ENCODE data around the gene PRSS50.

The PRSS50 gene

DNA sequence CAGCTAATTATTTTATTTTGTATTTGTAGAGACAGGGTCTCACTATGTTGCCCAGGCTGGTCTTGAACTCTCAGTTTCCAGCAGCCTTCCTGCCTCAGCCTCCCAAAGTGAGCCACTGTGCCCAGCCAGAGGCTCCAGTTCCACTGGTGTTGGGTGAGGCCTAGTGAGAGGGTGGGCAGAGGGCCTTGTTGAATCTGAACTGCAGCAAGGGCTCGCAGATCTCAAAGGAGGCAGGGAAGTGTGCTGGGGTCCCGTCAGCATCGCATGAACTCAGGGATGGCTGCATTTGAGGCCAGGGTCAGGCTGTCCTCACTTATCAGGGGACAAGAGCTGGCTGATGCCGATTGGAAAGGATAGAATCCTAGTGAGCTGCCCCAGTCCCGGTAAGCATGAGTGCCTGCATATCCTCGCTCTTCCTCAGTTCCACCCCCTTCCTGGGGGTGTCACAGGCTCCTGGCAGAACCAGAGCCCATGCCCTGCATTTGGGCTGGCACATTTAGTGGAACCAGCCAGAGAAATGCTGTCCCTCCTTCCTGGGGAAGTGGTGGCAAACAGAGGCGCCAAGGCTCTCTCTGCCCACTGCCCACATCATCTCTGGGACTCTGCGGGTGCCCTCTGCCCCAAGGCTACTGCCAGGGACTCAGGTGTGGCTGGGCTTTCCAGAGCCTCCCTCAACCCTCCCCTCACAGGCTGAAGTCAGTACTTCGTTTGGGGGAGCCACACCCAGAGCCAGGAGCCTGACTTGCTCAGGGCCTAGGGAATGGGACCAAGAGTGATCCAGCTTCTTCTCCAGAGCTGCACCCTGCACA is 48.3 kb downstream of the PRSS50 start:
- no peak for DNase-seq

- no peak for DNase-seq
Measured at GRCh38 chr3:46668591-46668990, 49.1 kb downstream of the PRSS50 start.

DNA sequence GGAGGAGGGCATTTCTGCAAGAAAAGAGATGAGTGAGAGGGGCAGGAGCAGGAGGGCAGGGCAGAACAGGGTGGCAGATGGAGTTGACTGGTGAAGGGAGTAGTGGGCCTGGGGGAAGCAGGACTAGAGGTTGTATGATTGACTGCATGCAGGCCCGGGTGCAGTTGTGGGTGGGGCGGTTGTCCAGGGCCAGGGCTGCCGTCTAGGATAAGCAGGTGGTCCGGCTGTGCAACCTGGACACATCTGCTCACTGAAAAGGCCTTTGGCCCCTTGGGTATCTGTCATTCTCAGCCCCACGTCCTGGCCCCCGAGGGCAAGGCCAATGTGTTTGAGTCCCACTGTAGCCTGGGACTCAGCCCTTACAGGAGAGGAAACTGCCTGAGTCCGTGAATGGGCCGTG is 49.6 kb downstream of the PRSS50 start:
- no peak for DNase-seq

DNA sequence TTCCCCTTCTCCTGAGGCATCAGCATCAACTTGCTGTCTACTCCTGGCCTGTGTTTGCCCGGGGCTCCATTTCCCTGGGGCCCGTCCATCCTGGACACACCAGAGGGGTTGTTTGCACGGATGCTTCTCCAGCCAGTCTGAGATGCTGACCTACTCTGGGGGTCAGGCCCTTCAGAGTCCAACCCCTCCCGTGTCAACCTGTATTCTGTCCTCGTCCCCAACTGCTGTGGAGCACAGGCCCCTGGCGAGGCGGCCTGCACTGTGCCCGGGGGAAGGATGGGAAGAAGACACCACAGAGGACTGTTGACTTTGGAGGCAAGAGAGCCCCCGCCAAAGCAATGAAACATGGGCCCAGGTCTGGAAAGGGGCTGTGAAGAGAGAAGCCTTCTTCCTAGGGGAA is 50.0 kb downstream of the PRSS50 start:
- DNase-seq: no peak

DNA sequence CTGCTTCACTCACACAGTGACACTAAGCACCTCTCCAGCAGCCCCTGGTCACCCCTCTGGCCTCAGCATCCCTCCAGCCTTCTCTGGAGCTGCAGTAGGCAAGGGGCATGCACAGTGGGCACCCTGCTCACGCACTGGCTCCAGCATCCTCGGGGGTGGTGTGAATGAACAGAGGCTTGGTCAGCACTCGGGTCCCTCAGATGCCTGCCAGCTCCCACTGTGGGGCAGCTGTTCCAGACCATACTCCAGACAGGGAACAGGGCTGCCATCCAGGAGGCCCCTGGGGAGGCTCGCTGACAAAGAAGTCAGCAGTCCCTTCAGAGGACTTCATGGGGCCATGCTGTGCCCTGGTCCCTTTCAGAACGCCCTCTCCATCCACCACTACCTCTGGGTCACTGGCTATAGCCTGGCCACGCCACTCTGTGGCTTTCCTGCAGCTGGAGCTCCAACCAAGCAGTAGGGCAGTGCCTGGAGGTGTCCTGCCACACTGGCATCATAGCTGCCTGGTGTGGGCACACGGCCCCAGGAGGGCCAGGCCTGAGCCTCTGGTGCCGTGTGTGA is 50.5 kb downstream of the PRSS50 start:
- DNase-seq: no peak

- DNase-seq: no peak
Measured at GRCh38 chr3:46666453-46666845, 51.2 kb downstream of the PRSS50 start.

DNA sequence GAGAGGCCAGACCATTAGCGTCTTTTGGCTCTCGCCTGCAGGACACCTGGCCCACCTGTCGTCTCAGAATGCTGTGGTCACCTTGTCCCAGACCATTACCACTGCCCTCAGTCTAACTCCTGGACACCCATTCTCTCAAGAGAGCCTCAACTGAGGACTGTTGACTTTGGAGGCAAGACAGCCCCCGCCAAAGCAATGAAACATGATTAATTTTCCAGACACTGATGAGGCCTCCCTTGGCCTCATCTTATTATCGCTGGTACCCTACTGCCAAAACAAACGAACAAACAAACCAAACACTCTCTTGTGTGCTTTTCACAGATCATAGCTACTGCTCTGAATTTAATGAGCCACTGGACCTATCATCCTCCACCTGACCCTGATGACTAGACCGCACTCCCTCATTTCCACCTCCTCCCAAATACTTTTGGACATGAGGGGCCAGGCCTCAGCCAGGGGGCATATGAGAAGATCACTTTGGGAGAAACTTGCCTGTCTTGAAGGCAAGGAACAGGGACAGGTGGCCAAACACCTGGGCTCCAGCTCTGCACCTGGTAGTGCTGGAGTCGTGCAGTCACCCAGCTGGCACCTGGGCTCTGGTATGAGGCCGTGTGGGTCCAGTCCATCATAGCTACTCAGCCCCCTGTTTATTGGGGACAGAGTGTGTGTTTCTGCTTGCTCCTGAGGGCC is 51.8 kb downstream of the PRSS50 start:
- DNase-seq: no peak

- no peak for DNase-seq
Measured at GRCh38 chr3:46664971-46665762, 52.5 kb downstream of the PRSS50 start.

- DNase-seq: no peak
Measured at GRCh38 chr3:46664188-46664970, 53.3 kb downstream of the PRSS50 start.

DNA sequence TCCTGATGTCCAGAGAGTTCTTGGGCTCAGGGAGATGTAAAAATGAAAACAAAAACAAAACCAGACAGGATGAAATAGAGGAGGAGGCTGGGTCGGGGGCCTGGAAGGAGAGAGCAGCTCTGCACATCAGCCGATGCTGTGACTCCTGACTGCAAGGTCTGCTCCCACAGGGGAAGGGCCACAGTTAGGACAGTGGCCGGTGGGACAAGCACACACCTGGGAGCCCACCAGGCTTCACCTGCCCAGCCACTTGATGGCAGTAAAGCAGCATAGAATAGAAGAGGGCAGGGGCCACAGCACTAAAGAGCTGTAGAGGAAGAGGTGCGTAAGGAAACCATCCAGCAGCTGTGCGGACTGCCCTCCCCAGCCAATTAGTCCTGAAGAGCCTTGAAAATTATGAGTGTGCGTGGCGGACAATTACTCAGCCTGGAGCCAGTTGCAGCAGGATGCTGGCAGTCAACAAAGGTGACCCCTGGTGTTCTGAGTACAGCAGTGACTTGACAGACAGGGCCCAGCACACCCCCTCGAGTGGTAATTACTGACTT is 54.0 kb downstream of the PRSS50 start:
- peak; percentile 42 for DNase-seq

DNA sequence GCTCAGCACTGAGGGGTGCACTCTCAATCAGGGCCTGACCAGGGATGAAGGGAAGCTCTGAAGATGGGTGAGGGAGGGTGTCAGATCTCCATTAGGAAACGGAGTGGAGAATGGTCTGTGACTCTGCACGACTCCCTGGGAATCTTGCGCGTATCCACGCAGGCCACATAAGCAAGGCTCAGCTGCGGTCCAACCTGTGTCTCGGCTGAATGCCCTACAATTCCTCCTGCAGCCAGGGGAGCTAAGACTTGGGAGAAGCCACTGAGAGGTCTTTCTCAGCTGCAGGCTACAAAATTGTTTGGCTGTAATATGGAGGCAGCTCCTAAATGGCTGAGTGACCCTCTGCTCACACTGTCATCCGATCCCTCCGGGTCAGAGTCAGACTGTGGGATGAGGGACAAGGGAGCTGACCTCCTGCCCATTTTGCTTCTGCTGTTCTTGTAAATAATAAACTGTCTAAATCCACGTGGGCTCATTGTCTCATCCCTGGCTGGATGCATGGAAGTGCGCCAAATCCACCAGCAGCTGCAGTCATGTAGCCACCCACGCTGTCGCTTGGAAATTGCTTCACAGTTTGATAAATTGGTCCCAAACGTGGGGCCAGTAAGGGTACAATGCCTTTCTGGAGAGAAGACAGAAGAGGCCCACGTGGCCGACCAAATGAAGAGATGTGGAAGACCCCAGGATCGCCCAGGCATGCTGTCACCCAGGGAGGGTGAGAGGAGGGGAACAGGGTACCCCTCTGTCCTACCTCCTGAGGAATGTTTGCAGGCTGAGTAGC is 54.7 kb downstream of the PRSS50 start:
- DNase-seq: no peak
